MM.1S (cell line): ENCODE results near the gene UCN3.

Source experiments
- CTCF ChIP-seq: fragments of 300-600 bp; sonication (generic); IDR thresholded peaks from 2 replicates; pipeline ENCODE4 v1.5.1; 2016; ENCODE audit warnings: antibody characterized with exemption, low read length, mixed read lengths
- EZH2 ChIP-seq: fragments of 300-600 bp; sonication (generic); optimal IDR thresholded peaks from 2 replicates; pipeline ENCODE3; 2017; ENCODE audit warnings: low read depth, mild to moderate bottlenecking, antibody characterized with exemption, low read length, mixed read lengths

DNA sequence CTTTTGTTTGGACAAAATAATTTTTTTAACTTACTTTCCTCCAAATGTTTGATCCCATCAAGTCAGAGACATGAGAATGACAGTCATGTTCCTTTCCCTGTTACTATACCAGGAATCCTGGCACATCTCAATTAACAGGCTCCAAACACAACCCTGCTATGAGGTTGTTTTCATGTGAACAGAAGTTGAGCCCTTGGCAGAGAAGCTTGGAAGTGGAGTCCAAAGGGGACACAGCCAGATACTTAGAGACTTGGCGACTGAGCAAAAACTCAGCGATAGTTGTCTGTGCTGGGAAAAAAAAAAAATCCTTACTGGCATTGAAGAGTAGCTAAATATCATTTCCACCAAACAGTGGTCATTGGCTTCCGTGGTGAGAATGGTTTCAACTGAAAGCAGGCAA lies 27.0 kb downstream of the UCN3 start:
- TF ChIP-seq CTCF (no peak), EZH2 (no peak)
